ENCODE results near the gene KAT2A. TPM values are rescaled to one million over a fixed set of nuclear protein-coding genes. Genes with fewer than 3 reads are reported as not detected.

Gene KAT2A
- total RNA-seq, 1 donor from 2014 or later, result 20.8 TPM

GRCh38 chr17:42112552-42113176 lies 8.5 kb downstream of the KAT2A start, which contains the start of gene DHX58:
Gene DHX58 (minus strand): TSS chr17:42112714. CDS start chr17:42111892, 822 bp downstream.
- peak; percentile 68 for ATAC-seq

- peak; percentile 5 for ATAC-seq
These were observed 9.2 kb downstream of the KAT2A start for GRCh38 chr17:42111871-42112551.

GRCh38 chr17:42111265-42111636 lies 9.9 kb downstream of the KAT2A start:
- no peak for ATAC-seq

DNA sequence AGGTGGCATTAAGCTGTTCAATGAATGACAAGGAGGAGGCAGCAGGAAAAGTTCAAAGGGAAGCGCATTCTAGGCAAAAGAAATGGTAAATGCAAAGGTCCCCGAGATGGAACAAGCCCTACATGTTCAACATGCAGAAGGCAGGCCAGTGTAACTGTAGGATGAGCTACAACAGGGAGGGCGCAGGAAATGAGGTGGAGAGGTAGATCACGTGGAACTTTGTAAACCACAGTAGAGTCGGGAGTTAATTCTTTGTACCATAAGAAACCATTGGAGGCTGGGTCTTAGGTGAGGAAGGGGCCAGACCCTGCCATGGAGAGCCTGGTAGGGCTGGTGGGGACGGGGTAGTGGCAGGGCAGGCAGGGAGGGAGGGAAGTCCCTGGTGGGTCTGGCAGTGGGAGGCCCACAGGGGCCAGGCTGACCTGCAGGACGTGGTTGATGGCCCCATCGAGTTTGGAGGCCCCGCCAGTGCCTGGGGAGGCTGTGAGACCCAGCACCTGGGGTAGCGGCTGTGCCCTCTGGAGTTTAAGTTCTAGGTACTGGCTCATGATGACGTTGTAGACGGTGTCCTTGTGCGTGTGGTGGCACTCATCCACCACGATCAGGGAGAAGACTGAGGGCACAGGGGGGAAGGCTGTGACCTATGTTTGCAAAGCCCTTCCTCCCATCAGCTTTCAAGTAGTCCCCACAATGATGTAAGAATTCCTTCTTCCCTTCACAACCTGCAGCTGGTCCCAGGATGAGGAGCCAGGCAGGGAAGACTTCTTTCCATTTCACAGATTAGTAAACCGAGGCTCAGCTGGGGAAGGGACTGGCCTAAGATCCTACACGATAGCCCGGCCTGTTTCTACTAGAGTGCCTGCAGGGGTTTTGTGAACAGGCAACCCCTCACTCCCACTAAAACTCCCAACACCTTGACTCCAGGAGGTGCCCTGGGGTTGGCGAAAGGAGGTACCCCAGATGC lies 10.6 kb downstream of the KAT2A start:
- ATAC-seq, result no peak

GRCh38 chr17:42109086-42109485 lies 12.1 kb downstream of the KAT2A start:
- no peak for ATAC-seq

DNA sequence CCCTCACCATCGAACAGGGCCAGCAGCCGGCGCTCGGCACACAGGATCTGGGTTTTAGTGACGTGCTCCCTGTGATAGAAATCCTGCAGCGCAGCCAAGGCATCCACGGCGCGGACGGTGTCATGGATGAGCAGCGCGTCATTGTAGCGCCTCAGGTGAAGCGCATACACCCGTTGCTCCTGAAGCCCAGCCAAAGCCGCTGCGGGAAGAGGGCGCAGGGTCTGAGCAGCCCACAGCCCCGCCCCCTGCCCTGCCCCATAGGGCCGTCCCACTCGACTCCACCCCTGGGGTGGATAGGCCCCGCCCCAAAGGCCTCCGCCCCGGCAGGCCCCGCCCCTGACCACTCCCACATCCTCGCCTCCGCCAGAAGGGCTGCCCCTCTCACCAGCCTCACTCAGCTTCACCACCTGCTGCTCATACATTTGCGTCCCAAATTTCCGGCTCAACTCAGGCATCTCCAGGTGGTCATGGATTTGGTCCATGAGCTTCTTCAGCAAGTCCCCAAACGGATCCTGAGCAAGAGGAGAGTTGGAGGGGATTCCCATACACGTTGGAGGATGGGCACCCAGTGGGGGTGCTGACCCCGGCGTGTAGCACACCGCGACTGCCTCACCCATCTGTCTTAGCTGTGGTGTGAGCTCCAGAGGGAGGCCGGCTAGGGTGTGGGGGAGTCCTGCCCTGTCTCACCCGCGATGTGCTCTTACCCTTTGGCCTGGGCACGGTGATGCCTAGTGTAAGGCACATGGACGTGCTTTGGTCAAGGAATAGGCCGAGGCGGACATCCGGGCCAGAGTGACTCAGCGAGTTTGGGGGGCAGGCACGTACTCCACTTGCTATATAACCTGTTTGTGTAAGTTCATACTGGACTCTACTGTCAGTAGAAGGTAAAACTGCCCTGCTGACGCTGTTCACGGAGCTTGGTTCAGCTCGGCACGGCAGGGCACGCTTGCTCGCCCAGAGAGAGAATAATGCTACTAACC lies 13.3 kb downstream of the KAT2A start:
- ATAC-seq, result peak; percentile 89

DNA sequence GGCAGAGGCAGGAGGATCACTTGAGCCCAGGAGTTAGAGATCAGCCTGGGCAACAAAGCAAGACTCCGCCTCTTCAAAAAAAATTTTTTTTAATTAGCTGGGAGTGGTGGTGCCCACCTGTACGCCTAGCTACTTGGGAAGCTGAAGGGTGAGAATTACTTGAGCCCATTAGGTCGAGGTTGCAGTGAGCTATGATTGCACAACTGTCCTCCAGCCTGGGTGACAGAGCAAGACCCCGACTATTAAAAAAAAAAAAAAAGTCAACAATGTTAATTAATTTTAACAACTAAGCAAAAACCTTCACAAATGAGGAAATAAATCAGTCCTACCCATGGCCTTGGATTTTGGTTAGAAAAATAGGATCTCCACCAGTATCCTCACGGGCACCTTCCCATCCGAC lies 14.0 kb downstream of the KAT2A start:
- ATAC-seq, result no peak

DNA sequence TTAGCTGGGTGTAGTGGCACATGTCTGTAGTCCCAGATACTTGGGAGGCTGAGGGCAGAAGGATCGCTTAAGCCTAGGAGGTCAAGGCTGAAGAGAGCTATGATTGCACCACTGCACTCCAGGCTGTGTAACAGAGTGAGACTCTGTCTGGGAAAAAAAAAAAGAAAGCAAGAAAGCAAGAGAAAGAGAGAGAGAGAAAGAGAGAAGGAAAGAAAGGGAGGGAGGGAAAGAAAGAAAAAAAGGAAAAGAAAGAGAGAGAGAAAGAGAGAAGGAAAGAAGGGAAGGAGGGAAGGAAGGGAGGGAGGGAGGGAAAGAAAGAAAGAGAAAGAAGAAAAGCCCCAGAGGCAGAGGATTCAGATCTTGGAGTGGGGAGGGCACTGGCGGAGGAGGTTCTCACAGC lies 15.2 kb downstream of the KAT2A start:
- ATAC-seq, result no peak

GRCh38 chr17:42104264-42104663 lies 16.9 kb downstream of the KAT2A start:
- ATAC-seq, result no peak

DNA sequence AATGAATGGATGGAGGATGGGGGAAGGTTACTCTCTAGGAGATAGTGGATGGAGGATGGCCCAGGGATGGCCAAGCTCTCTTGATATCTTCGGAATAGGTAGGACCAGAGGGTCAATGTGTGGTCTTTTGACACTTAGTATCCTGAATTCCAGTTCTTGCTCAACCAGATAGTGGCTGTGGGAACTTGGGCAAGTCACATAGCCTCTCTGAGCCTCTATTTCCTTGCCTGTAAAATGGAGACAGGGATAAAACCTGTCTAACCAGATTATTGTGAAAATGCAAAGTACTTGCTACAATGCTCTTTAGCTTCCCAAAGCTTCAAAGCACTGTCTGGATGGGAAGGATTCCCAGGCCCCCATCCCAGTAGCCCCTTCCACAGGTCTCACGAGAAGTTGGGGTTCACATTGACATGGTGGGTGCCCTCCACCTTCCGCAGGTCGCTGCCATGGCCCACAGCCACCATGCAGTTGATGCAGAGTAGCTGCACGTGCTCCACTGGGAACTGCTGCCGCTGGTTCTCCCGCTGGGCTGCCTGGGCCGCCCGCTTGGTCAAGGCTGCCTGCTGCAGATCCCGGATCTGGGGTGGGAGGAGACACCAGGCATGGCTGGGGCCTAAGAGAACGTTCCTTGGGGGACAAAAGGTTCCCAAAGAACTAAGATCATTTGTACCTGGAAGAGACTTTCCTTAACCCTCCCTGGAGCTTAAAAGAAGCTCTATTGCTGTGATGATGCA lies 17.8 kb downstream of the KAT2A start:
- ATAC-seq, result no peak

DNA sequence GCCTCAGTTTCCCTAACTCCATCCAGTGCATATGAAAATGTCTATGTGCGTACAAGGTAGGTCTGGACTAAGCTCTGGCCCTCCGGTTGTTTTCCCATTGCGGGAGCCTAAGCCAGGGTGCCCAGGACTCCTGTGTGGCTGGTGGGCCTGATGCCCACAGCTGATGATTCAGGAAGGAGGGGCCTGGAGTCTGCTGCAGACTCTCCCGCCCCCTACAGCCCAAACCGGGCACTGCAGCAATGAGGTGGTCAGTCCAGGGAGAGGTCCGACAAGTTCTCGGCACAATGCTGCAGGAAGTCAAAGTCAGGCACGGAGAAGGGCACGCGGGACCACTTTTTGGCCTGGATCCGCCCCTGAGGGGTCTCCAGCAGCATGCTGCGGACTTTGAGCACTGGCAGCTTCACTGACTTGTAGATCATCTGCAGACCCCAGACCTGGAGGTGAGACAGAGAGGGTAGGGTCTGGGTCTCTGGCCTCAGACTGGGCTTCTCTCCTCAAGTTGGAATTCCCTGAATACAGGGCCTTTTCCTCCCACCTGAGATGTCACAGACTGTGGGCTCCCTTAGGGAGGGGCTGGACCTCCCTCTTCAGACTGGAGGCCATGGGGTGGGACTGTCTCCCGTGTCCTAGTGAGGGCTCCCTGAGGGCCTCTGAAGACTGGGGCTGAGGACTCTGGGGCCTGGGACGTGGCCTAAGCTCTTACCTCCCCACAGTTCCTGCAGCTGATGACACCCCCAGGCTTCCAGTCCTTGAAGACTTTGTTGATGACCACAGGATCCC lies 19.5 kb downstream of the KAT2A start:
- peak; percentile 58 for ATAC-seq

- no peak for ATAC-seq
These were observed 22.3 kb downstream of the KAT2A start for GRCh38 chr17:42098730-42099399.

DNA sequence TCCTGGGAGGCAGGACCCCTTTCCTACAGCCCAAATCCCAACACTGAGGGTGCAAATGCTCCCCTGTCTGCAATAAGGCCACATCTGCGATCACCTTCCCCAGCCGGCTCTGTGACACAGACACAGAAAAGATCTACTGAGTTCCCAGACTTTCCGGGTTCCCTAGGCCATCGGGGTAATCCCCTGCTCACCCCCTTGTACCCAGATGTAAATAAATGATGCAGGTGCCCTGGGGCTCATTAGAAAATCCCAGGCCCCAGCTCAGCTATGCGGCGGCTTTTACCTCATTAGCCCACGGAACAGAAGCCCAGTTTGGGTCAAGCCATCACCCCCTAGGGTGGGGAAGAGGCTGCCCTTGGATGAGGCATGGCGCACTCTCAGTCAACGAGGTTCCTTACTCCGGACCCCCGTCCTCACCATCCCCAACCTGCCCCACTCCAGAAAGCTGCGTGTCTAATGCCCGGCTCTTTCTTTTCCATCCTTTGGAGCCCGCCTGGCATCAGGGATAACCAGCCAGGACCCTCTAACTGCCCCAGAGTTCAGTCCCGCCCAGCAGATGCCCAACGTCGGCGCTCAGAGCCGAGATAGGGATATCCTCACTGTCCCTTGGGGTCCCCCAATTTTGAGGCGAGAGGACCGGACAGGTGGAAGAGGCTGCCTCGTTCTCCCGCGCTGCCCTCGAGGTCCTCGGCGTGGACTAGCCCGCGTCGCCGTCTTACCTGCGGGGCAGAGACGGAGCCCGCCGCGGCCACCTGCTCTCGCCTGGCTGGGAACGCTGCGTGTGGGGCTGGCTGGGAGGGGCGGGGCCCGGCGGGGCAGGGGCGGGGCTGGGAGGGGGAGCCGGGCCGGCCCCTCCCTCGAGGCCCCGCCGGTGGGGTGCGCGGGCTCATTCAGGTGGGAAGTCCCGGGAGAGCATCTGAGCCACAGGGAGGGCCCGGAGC lies 23.2 kb downstream of the KAT2A start, which contains the start of gene ZNF385C:
Gene ZNF385C, minus strand, starts transcription at position 783 of the 941 bp plus-strand sequence. CDS start 35,417 bp downstream, outside the sequence.
- ATAC-seq, result peak; percentile 25

GRCh38 chr17:42096360-42097111 lies 24.6 kb downstream of the KAT2A start:
- ATAC-seq, result no peak

- no peak for ATAC-seq
These were observed 26.6 kb downstream of the KAT2A start for GRCh38 chr17:42094375-42095069.

DNA sequence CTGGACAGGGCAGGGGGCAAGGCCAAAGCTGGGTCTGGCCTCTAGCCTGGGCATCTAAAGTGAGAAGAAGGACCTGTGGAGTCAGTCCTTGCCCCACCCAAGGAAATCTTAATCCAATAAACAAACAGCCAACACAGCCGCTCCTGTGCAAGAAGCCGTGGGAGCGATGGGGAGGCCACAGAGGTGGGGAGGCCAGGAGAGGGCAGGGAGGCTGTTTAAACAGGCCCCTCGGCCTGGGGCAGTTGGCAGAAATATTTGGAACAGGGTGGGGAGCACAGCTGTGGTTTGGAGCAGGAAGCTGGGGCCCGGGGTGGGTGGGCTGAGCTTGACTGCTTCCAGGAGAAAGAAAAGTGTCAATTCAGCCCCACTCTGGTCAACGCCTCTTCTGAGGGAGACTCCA lies 28.2 kb downstream of the KAT2A start:
- no peak for ATAC-seq

All from esophagus mucosa (tissue), 1 donor.